ENCODE results near the gene PSMA1. TPM values are rescaled to one million over a fixed set of nuclear protein-coding genes. Genes with fewer than 3 reads are reported as not detected.

PSMA1 gene
- total RNA-seq, 6 experiments from 2014 or later, result 69.4 to 95.1 (median 90.7) TPM

GRCh38 chr11:14455648-14456430 is 64.3 kb downstream of the PSMA1 start:
- 61% methylated on average over 3 of the region's 3 CpGs for WGBS (ENCODE audit: insufficient coverage, low coverage, low lambda C conversion rate, missing lambda C conversion rate)
- Histone ChIP-seq H3K4me3 (no peak overlapping the region), H3K27ac (no peak overlapping the region), H3K36me3 (peaks cover 0 to 44% (median 20%) of the 10 kb centered on the region in 4 donors), H3K4me1 (no peaks in the 10 kb centered on the region), H3K27me3 (no peaks in the 10 kb centered on the region), H3K9me3 (no peaks in the 10 kb centered on the region)
- ATAC-seq (peak in 2 of 4 donors; percentile 26 to 34), DNase-seq (no peak)
- intact Hi-C loops (cut with DNase I), result loop anchor here in 1 of 2 donors (10.0 kb wide), 1 partner anchor 151 kb away; no protein-coding TSS in a partner anchor
- TF ChIP-seq POLR2A (IDR thresholded peaks at IDR 0.05) (no peak), CTCF (IDR thresholded peaks at IDR 0.05) (no peak)

Small RNA genes lying within 50 kb of the gene (small RNA-seq; reads per million reads assigned to genes)
- 0 reads per million in 2 experiments for gene RNU7-49P

Other genes starting within 250 kb of the PSMA1 start
- 10 to 100 TPM; 21.0 to 44.8 (median 31.1) TPM for gene RRAS2, start 161.2 kb downstream of the PSMA1 start, total RNA-seq
- gene COPB1, start 20.6 kb downstream of the PSMA1 start, total RNA-seq, result 10 to 100 TPM; 39.1 to 77.8 (median 56.6) TPM
- 10 to 100 TPM; 14.9 to 47.1 (median 28.8) TPM for gene PDE3B, start 123.4 kb upstream of the PSMA1 start, total RNA-seq

Measured in right lobe of liver (tissue), 6 donors.